Breast epithelium (tissue), 3 donors: ENCODE results near the gene RUNDC1.

Source experiments
- POLR2A ChIP-seq: fragments of 450-650 bp; IDR thresholded peaks from one replicate; pipeline ENCODE4 v1.6.1; 2016; ENCODE audit warnings: antibody characterized with exemption, mild to moderate bottlenecking, moderate library complexity
- TF ChIP-seq, protein P1 (sequence below), 3 donors: fragments of 450-650 bp; IDR thresholded peaks; one replicate each; pipeline ENCODE4 v1.5.1; 2016 to 2017; ENCODE audit warnings: antibody characterized with exemption in 3 of 3, mild to moderate bottlenecking in 3 of 3, moderate library complexity in 3 of 3

DNA sequence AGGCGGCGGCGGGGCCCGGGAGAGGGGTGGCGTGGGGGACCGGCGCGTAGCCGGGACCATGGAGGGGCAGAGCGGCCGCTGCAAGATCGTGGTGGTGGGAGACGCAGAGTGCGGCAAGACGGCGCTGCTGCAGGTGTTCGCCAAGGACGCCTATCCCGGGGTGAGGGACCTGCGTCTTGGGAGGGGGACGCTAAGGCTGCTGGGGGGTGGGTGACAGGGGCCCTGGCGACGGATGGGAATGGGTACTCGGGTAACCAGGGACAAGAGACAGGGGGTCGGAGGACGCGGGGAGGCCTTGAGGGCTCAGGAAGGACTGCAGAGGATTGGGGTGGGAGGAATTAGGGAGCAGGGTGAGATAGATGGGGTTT, 44.9 kb downstream of the RUNDC1 start:
- TF ChIP-seq, protein P1, sequence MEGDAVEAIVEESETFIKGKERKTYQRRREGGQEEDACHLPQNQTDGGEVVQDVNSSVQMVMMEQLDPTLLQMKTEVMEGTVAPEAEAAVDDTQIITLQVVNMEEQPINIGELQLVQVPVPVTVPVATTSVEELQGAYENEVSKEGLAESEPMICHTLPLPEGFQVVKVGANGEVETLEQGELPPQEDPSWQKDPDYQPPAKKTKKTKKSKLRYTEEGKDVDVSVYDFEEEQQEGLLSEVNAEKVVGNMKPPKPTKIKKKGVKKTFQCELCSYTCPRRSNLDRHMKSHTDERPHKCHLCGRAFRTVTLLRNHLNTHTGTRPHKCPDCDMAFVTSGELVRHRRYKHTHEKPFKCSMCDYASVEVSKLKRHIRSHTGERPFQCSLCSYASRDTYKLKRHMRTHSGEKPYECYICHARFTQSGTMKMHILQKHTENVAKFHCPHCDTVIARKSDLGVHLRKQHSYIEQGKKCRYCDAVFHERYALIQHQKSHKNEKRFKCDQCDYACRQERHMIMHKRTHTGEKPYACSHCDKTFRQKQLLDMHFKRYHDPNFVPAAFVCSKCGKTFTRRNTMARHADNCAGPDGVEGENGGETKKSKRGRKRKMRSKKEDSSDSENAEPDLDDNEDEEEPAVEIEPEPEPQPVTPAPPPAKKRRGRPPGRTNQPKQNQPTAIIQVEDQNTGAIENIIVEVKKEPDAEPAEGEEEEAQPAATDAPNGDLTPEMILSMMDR (IDR thresholded peaks at IDR 0.05): no peak
- no peak for TF ChIP-seq POLR2A
